NCI-H748 (cell line): ENCODE data around the gene CCDC92B.

Source experiments
- DNase-seq: peaks from one replicate; lab custom pipeline; 2025; ENCODE audit not compliant: unreplicated experiment; lab: John Stamatoyannopoulos, UW

The CCDC92B gene

GRCh38 chr17:2723505-2723996 lies 25.9 kb downstream of the CCDC92B start:
- no peak for DNase-seq

GRCh38 chr17:2722611-2723010 lies 26.8 kb downstream of the CCDC92B start:
- no peak for DNase-seq

- DNase-seq, result no peak
Measured at GRCh38 chr17:2721603-2722002, 27.8 kb downstream of the CCDC92B start.

- DNase-seq, result no peak
Measured at GRCh38 chr17:2719861-2720260, 29.6 kb downstream of the CCDC92B start.

- no peak for DNase-seq
Measured at GRCh38 chr17:2718150-2718938, 31.1 kb downstream of the CCDC92B start.

GRCh38 chr17:2716649-2717048 lies 32.8 kb downstream of the CCDC92B start:
- no peak for DNase-seq

- no peak for DNase-seq
Measured at GRCh38 chr17:2713881-2714280, 35.6 kb downstream of the CCDC92B start.

GRCh38 chr17:2712300-2713043 lies 37.0 kb downstream of the CCDC92B start:
- DNase-seq, result no peak

- peak; percentile 96 for DNase-seq
Measured at GRCh38 chr17:2711608-2712299, 37.7 kb downstream of the CCDC92B start, which contains the start of gene CLUH. Gene CLUH, minus strand, starts transcription at chr17:2711764. Its CDS starts 103 bp downstream, at chr17:2711661.

- peak; percentile 69 for DNase-seq
Measured at GRCh38 chr17:2710803-2711607, 38.4 kb downstream of the CCDC92B start.

GRCh38 chr17:2710071-2710802 lies 39.2 kb downstream of the CCDC92B start:
- no peak for DNase-seq

- DNase-seq, result no peak
Measured at GRCh38 chr17:2709183-2709661, 40.2 kb downstream of the CCDC92B start.

- no peak for DNase-seq
Measured at GRCh38 chr17:2708585-2709182, 40.8 kb downstream of the CCDC92B start.

GRCh38 chr17:2707721-2708584 lies 41.5 kb downstream of the CCDC92B start:
- no peak for DNase-seq

GRCh38 chr17:2706911-2707510 lies 42.4 kb downstream of the CCDC92B start:
- DNase-seq, result no peak

GRCh38 chr17:2705888-2706795 lies 43.3 kb downstream of the CCDC92B start:
- no peak for DNase-seq

- no peak for DNase-seq
Measured at GRCh38 chr17:2705263-2705662, 44.2 kb downstream of the CCDC92B start.
